ENCODE measurements around the gene CCNQ.
"Not testable (repeated sequence)": the region's sequence is repeated elsewhere in the genome, so short reads cannot be mapped to it uniquely, and the experiment has no call there.

The CCNQ gene

GRCh38 chrX:153623310-153624029 is 24.5 kb upstream of the CCNQ start:
- no peak for DNase-seq (ENCODE audit: low read depth, low spot score)

GRCh38 chrX:153622661-153623309 is 23.8 kb upstream of the CCNQ start:
- no peak for DNase-seq (ENCODE audit: low read depth, low spot score)

- no peak for DNase-seq (ENCODE audit: low read depth, low spot score)
These were observed 23.1 kb upstream of the CCNQ start for GRCh38 chrX:153621949-153622598.

GRCh38 chrX:153620576-153620975 is 21.6 kb upstream of the CCNQ start:
- no peak for DNase-seq (ENCODE audit: low read depth, low spot score)

- no peak for DNase-seq (ENCODE audit: low read depth, low spot score)
These were observed 15.9 kb upstream of the CCNQ start for GRCh38 chrX:153614818-153615217.

- no peak for DNase-seq (ENCODE audit: low read depth, low spot score)
These were observed 13.5 kb upstream of the CCNQ start for GRCh38 chrX:153612413-153612812.

GRCh38 chrX:153611298-153612095 is 12.6 kb upstream of the CCNQ start:
- DNase-seq (ENCODE audit: low read depth, low spot score): no peak

- peak; percentile 25 for DNase-seq (ENCODE audit: low read depth, low spot score)
These were observed 11.9 kb upstream of the CCNQ start for GRCh38 chrX:153610836-153611213.

- DNase-seq (ENCODE audit: low read depth, low spot score): peak; percentile 93
These were observed 11.2 kb upstream of the CCNQ start for GRCh38 chrX:153609917-153610835.

- DNase-seq (ENCODE audit: low read depth, low spot score): no peak
These were observed 9.9 kb upstream of the CCNQ start for GRCh38 chrX:153608806-153609205.

GRCh38 chrX:153608376-153608775 is 9.4 kb upstream of the CCNQ start:
- no peak for DNase-seq (ENCODE audit: low read depth, low spot score)

GRCh38 chrX:153606503-153606902 is 7.6 kb upstream of the CCNQ start:
- DNase-seq (ENCODE audit: low read depth, low spot score): no peak

- DNase-seq (ENCODE audit: low read depth, low spot score): not testable (repeated sequence)
These were observed 5.9 kb upstream of the CCNQ start for GRCh38 chrX:153604666-153605380.

- DNase-seq (ENCODE audit: low read depth, low spot score): no peak
These were observed 4.3 kb upstream of the CCNQ start for GRCh38 chrX:153603131-153603656.

- no peak for DNase-seq (ENCODE audit: low read depth, low spot score)
These were observed 3.7 kb upstream of the CCNQ start for GRCh38 chrX:153602601-153603000.

- no peak for DNase-seq (ENCODE audit: low read depth, low spot score)
These were observed 2.7 kb upstream of the CCNQ start for GRCh38 chrX:153601511-153602110.

- no peak for DNase-seq (ENCODE audit: low read depth, low spot score)
These were observed 2.0 kb upstream of the CCNQ start for GRCh38 chrX:153600921-153601320.

- no peak for DNase-seq (ENCODE audit: low read depth, low spot score)
These were observed 1.1 kb upstream of the CCNQ start for GRCh38 chrX:153600032-153600373.

- DNase-seq (ENCODE audit: low read depth, low spot score): peak; percentile 91
These were observed 473 bp upstream of the CCNQ start for GRCh38 chrX:153599192-153600031.

Data from ELF-1 (cell line).